HCT116 (cell line): ENCODE data around the gene MAGT1.

Experiments
- EZH2 ChIP-seq: fragments of 200-600 bp; sonication (generic); IDR thresholded peaks from 2 replicates; pipeline ENCODE4 v1.6.1; 2017; ENCODE audit warnings: antibody characterized with exemption, mixed run types
- EZH2phosphoT487 ChIP-seq: fragments of 200-600 bp; IDR thresholded peaks from 2 replicates; pipeline ENCODE4 v1.6.1; 2018; ENCODE audit warnings: antibody characterized with exemption, borderline replicate concordance
- FOSL1 ChIP-seq: IDR thresholded peaks from 2 replicates; pipeline ENCODE4 v1.6.1; 2012; ENCODE audit warnings: low read depth
- POLR2A ChIP-seq: IDR thresholded peaks from 2 replicates; pipeline ENCODE4 v1.7.0; 2011; ENCODE audit warnings: borderline replicate concordance; ENCODE audit not compliant: insufficient read depth, insufficient read length; ENCODE audit errors: extremely low read depth
- POLR2AphosphoS5 ChIP-seq: IDR thresholded peaks from 2 replicates; pipeline ENCODE4 v1.6.1; 2011; ENCODE audit warnings: mild to moderate bottlenecking, low read depth, low read length, moderate library complexity
- SP1 ChIP-seq: IDR thresholded peaks from 2 replicates; pipeline ENCODE4 v1.6.1; 2012; ENCODE audit warnings: low read depth
- SRF ChIP-seq: IDR thresholded peaks from 2 replicates; pipeline ENCODE4 v1.6.1; 2012; ENCODE audit warnings: low read depth
- TF ChIP-seq, protein P1 (sequence below): IDR thresholded peaks from 2 replicates; pipeline ENCODE4 v1.6.1; 2012
- TF ChIP-seq, protein P2 (sequence below), 3 experiments: fragments of 200-600 bp in 1 of 3; sonication (generic) in 1 of 3; IDR thresholded peaks in 2 of 3; conservative IDR thresholded peaks in 1 of 3; 2 replicates each; pipeline ENCODE4 v1.5.1; 2012 to 2017; ENCODE audit warnings: low read depth in 2 of 3, low read length in 2 of 3, antibody characterized with exemption in 1 of 3, borderline replicate concordance in 1 of 3, control low read depth in 1 of 3, mild to moderate bottlenecking in 1 of 3, mixed read lengths in 1 of 3, mixed run types in 1 of 3, moderate library complexity in 1 of 3; ENCODE audit not compliant: insufficient read depth in 1 of 3
- TF ChIP-seq, protein P3 (sequence below): IDR thresholded peaks from 2 replicates; pipeline ENCODE4 v1.6.1; 2012; ENCODE audit warnings: low read depth
- TF ChIP-seq, protein P4 (sequence below): IDR thresholded peaks from 2 replicates; pipeline ENCODE4 v1.6.1; 2011; ENCODE audit warnings: mild to moderate bottlenecking, low read length, moderate library complexity; ENCODE audit not compliant: insufficient replicate concordance; ENCODE audit errors: extremely low read depth

DNA sequence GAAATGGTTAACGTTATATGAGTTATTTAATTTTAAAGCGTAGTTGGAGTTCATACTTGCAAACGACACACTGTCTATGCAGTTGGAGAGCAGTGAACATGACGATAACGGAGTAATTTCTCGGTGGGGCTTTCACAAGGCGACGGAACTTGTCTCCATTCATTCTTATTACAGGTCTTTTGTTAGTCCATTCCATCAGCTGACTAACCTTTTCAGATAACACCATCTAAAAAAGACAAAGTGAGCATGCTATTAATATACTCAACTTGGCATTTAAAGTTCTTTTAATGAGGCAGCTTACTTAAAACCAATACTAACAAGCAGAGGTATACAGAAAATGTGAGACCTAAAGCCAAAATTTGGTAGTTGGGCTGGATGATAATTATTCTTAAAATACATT lies 19.9 kb downstream of the MAGT1 start:
- TF ChIP-seq SP1 = no peak
- no peak for TF ChIP-seq EZH2
- TF ChIP-seq, protein P1, sequence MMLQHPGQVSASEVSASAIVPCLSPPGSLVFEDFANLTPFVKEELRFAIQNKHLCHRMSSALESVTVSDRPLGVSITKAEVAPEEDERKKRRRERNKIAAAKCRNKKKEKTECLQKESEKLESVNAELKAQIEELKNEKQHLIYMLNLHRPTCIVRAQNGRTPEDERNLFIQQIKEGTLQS = no peak
- TF ChIP-seq SRF = no peak
- TF ChIP-seq POLR2A = no peak
- no peak for TF ChIP-seq POLR2AphosphoS5
- TF ChIP-seq, protein P2, sequence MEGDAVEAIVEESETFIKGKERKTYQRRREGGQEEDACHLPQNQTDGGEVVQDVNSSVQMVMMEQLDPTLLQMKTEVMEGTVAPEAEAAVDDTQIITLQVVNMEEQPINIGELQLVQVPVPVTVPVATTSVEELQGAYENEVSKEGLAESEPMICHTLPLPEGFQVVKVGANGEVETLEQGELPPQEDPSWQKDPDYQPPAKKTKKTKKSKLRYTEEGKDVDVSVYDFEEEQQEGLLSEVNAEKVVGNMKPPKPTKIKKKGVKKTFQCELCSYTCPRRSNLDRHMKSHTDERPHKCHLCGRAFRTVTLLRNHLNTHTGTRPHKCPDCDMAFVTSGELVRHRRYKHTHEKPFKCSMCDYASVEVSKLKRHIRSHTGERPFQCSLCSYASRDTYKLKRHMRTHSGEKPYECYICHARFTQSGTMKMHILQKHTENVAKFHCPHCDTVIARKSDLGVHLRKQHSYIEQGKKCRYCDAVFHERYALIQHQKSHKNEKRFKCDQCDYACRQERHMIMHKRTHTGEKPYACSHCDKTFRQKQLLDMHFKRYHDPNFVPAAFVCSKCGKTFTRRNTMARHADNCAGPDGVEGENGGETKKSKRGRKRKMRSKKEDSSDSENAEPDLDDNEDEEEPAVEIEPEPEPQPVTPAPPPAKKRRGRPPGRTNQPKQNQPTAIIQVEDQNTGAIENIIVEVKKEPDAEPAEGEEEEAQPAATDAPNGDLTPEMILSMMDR (IDR thresholded peaks at IDR 0.05 in 2 of 3, conservative IDR thresholded peaks at IDR 0.05 in 1 of 3; ENCODE audit: borderline replicate concordance in 1 of 3, insufficient read depth in 1 of 3, low read depth in 2 of 3, low read length in 2 of 3) = no peak
- no peak for TF ChIP-seq EZH2phosphoT487
- no peak for TF ChIP-seq FOSL1
- TF ChIP-seq, protein P3, sequence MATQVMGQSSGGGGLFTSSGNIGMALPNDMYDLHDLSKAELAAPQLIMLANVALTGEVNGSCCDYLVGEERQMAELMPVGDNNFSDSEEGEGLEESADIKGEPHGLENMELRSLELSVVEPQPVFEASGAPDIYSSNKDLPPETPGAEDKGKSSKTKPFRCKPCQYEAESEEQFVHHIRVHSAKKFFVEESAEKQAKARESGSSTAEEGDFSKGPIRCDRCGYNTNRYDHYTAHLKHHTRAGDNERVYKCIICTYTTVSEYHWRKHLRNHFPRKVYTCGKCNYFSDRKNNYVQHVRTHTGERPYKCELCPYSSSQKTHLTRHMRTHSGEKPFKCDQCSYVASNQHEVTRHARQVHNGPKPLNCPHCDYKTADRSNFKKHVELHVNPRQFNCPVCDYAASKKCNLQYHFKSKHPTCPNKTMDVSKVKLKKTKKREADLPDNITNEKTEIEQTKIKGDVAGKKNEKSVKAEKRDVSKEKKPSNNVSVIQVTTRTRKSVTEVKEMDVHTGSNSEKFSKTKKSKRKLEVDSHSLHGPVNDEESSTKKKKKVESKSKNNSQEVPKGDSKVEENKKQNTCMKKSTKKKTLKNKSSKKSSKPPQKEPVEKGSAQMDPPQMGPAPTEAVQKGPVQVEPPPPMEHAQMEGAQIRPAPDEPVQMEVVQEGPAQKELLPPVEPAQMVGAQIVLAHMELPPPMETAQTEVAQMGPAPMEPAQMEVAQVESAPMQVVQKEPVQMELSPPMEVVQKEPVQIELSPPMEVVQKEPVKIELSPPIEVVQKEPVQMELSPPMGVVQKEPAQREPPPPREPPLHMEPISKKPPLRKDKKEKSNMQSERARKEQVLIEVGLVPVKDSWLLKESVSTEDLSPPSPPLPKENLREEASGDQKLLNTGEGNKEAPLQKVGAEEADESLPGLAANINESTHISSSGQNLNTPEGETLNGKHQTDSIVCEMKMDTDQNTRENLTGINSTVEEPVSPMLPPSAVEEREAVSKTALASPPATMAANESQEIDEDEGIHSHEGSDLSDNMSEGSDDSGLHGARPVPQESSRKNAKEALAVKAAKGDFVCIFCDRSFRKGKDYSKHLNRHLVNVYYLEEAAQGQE = no peak
- TF ChIP-seq, protein P4, sequence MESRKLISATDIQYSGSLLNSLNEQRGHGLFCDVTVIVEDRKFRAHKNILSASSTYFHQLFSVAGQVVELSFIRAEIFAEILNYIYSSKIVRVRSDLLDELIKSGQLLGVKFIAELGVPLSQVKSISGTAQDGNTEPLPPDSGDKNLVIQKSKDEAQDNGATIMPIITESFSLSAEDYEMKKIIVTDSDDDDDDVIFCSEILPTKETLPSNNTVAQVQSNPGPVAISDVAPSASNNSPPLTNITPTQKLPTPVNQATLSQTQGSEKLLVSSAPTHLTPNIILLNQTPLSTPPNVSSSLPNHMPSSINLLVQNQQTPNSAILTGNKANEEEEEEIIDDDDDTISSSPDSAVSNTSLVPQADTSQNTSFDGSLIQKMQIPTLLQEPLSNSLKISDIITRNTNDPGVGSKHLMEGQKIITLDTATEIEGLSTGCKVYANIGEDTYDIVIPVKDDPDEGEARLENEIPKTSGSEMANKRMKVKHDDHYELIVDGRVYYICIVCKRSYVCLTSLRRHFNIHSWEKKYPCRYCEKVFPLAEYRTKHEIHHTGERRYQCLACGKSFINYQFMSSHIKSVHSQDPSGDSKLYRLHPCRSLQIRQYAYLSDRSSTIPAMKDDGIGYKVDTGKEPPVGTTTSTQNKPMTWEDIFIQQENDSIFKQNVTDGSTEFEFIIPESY = no peak
